K562 (cell line): ENCODE data around the gene SNPH. TPM values are rescaled to one million over a fixed set of nuclear protein-coding genes. Genes with fewer than 3 reads are reported as not detected.

Source experiments
- ATAC-seq: fragments of 200-7000 bp; cut with Tn5 transposase; 3 replicates; pipeline ENCODE4 v1.9.1; 2020; ENCODE audit warnings: moderate library complexity
- BruUV-seq: library from RNA; stranded (reverse); fragments of 400-500 nt; replicated peaks from 2 replicates; lab custom pipeline; 2021; lab: Mats Ljungman, UMichigan
- CTCF ChIA-PET: fragments of 300-600 bp; formaldehyde crosslinking; extraction: SDS; loops from one replicate; lab custom pipeline; 2021; ENCODE audit warnings: low intra/inter-chr PET ratio; lab: Yijun Ruan, JAX
- POLR2A ChIA-PET: fragments of 300-600, 350-650 bp; sonication (Branson Sonifier 250); formaldehyde crosslinking; extraction: SDS; loops from one replicate; lab custom pipeline; 2021; ENCODE audit warnings: antibody characterized with exemption, inconsistent platforms; lab: Yijun Ruan, JAX
- DNase-seq, 4 experiments: peaks; one replicate each; pipeline versions ENCODE4 v3.0.0 to v3.0.0-alpha.2; 2011 to 2018; ENCODE audit warnings: low spot score in 3 of 4, mixed read lengths in 3 of 4; ENCODE audit errors: extremely low read depth in 1 of 4
- FAIRE-seq: peaks from 2 replicates; lab custom pipeline; 2011; peaks lifted over from hg19 to GRCh38; lab: Jason Lieb, UNC
- H2AFZ ChIP-seq: 2 replicates; pipeline ENCODE4 v1.6.0; 2011; ENCODE audit warnings: low read depth, low read length, control low read depth, inconsistent platforms
- H3K27ac ChIP-seq: fragments of 200-600 bp; 3 replicates; pipeline ENCODE4 v1.8.0; 2011; ENCODE audit warnings: low read depth, mild to moderate bottlenecking, control low read depth, inconsistent platforms, low read length, moderate library complexity, mixed read lengths; ENCODE audit errors: extremely low read depth
- H3K27me3 ChIP-seq, 2 experiments: fragments of 300-600 bp in 1 of 2; 2 replicates in 1 of 2; 3 replicates in 1 of 2; pipeline versions ENCODE4 v1.6.0 to v1.8.0; 2011; ENCODE audit warnings: inconsistent platforms in 2 of 2, low read length in 2 of 2, mild to moderate bottlenecking in 1 of 2, mixed read lengths in 1 of 2, moderate library complexity in 1 of 2; ENCODE audit not compliant: control insufficient read depth in 2 of 2, insufficient read depth in 2 of 2
- H3K36me3 ChIP-seq: fragments of 300-600 bp; 3 replicates; pipeline ENCODE4 v1.8.0; 2011; ENCODE audit warnings: mild to moderate bottlenecking, low read length, inconsistent platforms; ENCODE audit not compliant: control insufficient read depth, insufficient read depth
- H3K4me1 ChIP-seq, 2 experiments: fragments of 200-600 bp in 1 of 2; replicated peaks in 1 of 2; 2 replicates in 1 of 2; 3 replicates in 1 of 2; pipeline versions ENCODE4 v1.5.1 to v1.8.0; 2011; ENCODE audit warnings: inconsistent platforms in 2 of 2, low read length in 2 of 2, mild to moderate bottlenecking in 1 of 2, mixed read lengths in 1 of 2, moderate library complexity in 1 of 2; ENCODE audit not compliant: control insufficient read depth in 2 of 2, insufficient read depth in 2 of 2
- H3K4me2 ChIP-seq: 2 replicates; pipeline ENCODE4 v1.6.1; 2011; ENCODE audit warnings: low read length, control low read depth, inconsistent platforms, mixed read lengths; ENCODE audit not compliant: insufficient read depth
- H3K4me3 ChIP-seq: fragments of 200-600 bp; sonication (generic), shearing (Covaris generic); 2 replicates; pipeline ENCODE4 v1.5.1; 2016; ENCODE audit warnings: control low read depth, inconsistent platforms
- H3K79me2 ChIP-seq: fragments of 200-600 bp; 3 replicates; pipeline ENCODE4 v1.8.0; 2011; ENCODE audit warnings: low read length, inconsistent platforms; ENCODE audit not compliant: control insufficient read depth, insufficient read depth
- H3K9ac ChIP-seq, 2 experiments: 2 replicates each; pipeline versions ENCODE4 v1.6.0 to v1.6.1; 2011; ENCODE audit warnings: low read depth in 2 of 2, low read length in 2 of 2, control low read depth in 1 of 2, inconsistent platforms in 1 of 2, mild to moderate bottlenecking in 1 of 2, mixed read lengths in 1 of 2; ENCODE audit not compliant: insufficient read depth in 1 of 2
- H3K9me1 ChIP-seq: one replicate; pipeline ENCODE4 v1.6.0; 2011; ENCODE audit warnings: inconsistent platforms, mild to moderate bottlenecking, low read length, moderate library complexity; ENCODE audit not compliant: control insufficient read depth, insufficient read depth
- H3K9me3 ChIP-seq: replicated peaks from 2 replicates; pipeline ENCODE4 v1.5.1; 2011; ENCODE audit warnings: low read depth, low read length, inconsistent platforms; ENCODE audit not compliant: control insufficient read depth, insufficient read depth
- H4K20me1 ChIP-seq: replicated peaks from 2 replicates; pipeline ENCODE4 v1.6.1; 2011; ENCODE audit warnings: low read length, inconsistent platforms, mixed read lengths; ENCODE audit not compliant: control insufficient read depth, insufficient read depth
- ATF7 ChIP-seq: fragments of 450-650 bp; IDR thresholded peaks from 2 replicates; pipeline ENCODE4 v1.7.1; 2014; ENCODE audit warnings: mild to moderate bottlenecking, moderate library complexity
- ETS2 ChIP-seq: IDR thresholded peaks from 2 replicates; pipeline ENCODE4 v1.6.1; 2016; ENCODE audit warnings: borderline replicate concordance, missing genetic modification characterization, mild to moderate bottlenecking, moderate library complexity, missing compliant biosample characterization; ENCODE audit not compliant: poor library complexity, severe bottlenecking
- FOXA3 ChIP-seq, 2 experiments: fragments of 450-650 bp in 1 of 2; sonication (generic) in 1 of 2; formaldehyde crosslinking; IDR thresholded peaks in 1 of 2; conservative IDR thresholded peaks in 1 of 2; 2 replicates each; pipeline versions ENCODE4 v1.4.0 to v1.8.0; 2020 to 2022; ENCODE audit warnings: mild to moderate bottlenecking in 2 of 2, missing genetic modification reagents in 1 of 2
- HDAC8 ChIP-seq: fragments of 450-650 bp; IDR thresholded peaks from 2 replicates; pipeline ENCODE4 v1.6.1; 2016; ENCODE audit warnings: mild to moderate bottlenecking, missing genetic modification characterization, moderate library complexity, missing compliant biosample characterization
- KLF16 ChIP-seq: IDR thresholded peaks from 2 replicates; pipeline ENCODE4 v1.6.1; 2016; ENCODE audit warnings: antibody characterized with exemption
- MTA2 ChIP-seq: fragments of 450-650 bp; IDR thresholded peaks from 2 replicates; pipeline ENCODE4 v1.6.1; 2016; ENCODE audit warnings: low read depth
- MXI1 ChIP-seq: IDR thresholded peaks from 2 replicates; pipeline ENCODE4 v1.6.1; 2011; ENCODE audit warnings: low read depth, mild to moderate bottlenecking, improper control_type of control experiment, low read length
- NRF1 ChIP-seq, 2 experiments: fragments of 450-650 bp; IDR thresholded peaks in 1 of 2; conservative IDR thresholded peaks in 1 of 2; 2 replicates each; pipeline ENCODE4 v1.6.1; 2014; ENCODE audit warnings: mild to moderate bottlenecking in 2 of 2
- SMARCE1 ChIP-seq: fragments of 450-650 bp; IDR thresholded peaks from 2 replicates; pipeline ENCODE4 v1.7.1; 2016; ENCODE audit warnings: mild to moderate bottlenecking
- ZNF134 ChIP-seq: fragments of 250-450 bp; sonication (Bioruptor Pico); conservative IDR thresholded peaks from 2 replicates; pipeline ENCODE4 v1.4.0; 2020
- ZNF311 ChIP-seq: fragments of 250-450 bp; sonication (Bioruptor Pico); IDR thresholded peaks from 2 replicates; pipeline ENCODE4 v1.4.0; 2020; ENCODE audit warnings: mild to moderate bottlenecking, moderate library complexity
- ZNF584 ChIP-seq: fragments of 200-800 bp; sonication (Bioruptor generic); IDR thresholded peaks from 2 replicates; pipeline ENCODE4 v1.6.1; 2016; ENCODE audit warnings: low read depth, mild to moderate bottlenecking, missing genetic modification characterization, missing compliant biosample characterization
- ZNF668 ChIP-seq: fragments of 250-450 bp; sonication (Bioruptor Pico); IDR thresholded peaks from 2 replicates; pipeline ENCODE4 v1.8.0; 2022; ENCODE audit warnings: mild to moderate bottlenecking, inconsistent platforms
- ZSCAN32 ChIP-seq: fragments of 450-650 bp; formaldehyde crosslinking; IDR thresholded peaks from 2 replicates; pipeline ENCODE4 v1.4.0; 2020; ENCODE audit warnings: mild to moderate bottlenecking, moderate library complexity
- WGBS: fragments of 100-300 bp; shearing (Covaris generic); methylation state at CpG from one replicate; pipeline ENCODE4 v1.1.6; 2016; ENCODE audit warnings: low coverage, mixed read lengths; ENCODE audit not compliant: insufficient coverage; ENCODE audit errors: missing lambda C conversion rate; 5-methylcytosine and 5-hydroxymethylcytosine counted together
- in situ Hi-C: fragments of 300-500 bp; cut with MboI; formaldehyde crosslinking; loops from 4 replicates; pipeline ENCODE4 v1.15.0; 2018; ENCODE audit warnings: inconsistent platforms, mixed read lengths
- intact Hi-C: fragments of 100-400 bp; cut with micrococcal nuclease; formaldehyde crosslinking; loops from 2 replicates; pipeline ENCODE4 v1.14.2; 2022
- polyA plus RNA-seq, 8 experiments: library from polyadenylated mRNA; depleted of rRNA in 4 of 8; stranded (reverse) in 5 of 8; unstranded in 3 of 8; fragments of >200 nt; fragmentation: Nextera tagmentation in 2 of 8; fragmentation: Illumina TruSeq in 1 of 8; extraction: Ambion mirVana in 2 of 8; extraction: Trizol in 1 of 8; gene quantifications; 2 replicates each; pipeline versions ENCODE4 v1.2.1 to v1.2.3, GENCODE V29; 2011 to 2014; ENCODE audit warnings: inconsistent platforms in 1 of 8, missing spikeins in 1 of 8
- total RNA-seq, 7 experiments: library from RNA; depleted of rRNA in 6 of 7; stranded (reverse); fragments of >200 nt in 6 of 7; fragmentation: Illumina TruSeq in 2 of 7; extraction: Trizol in 2 of 7; gene quantifications; 2 replicates each; pipeline versions ENCODE4 v1.2.1 to v1.2.3, GENCODE V29; 2011 to 2021; ENCODE audit warnings: low replicate concordance in 1 of 7
- TF ChIP-seq, protein P1 (sequence below), 2 experiments: fragments of 450-650 bp; conservative IDR thresholded peaks; 2 replicates each; pipeline ENCODE4 v1.6.1; 2017; ENCODE audit warnings: mild to moderate bottlenecking in 2 of 2, moderate library complexity in 2 of 2
- TF ChIP-seq, protein P2 (sequence below): fragments of 250-450 bp; sonication (Bioruptor Pico); IDR thresholded peaks from 2 replicates; pipeline ENCODE4 v1.5.0; 2021
- TF ChIP-seq, protein P3 (sequence below): fragments of 250-450 bp; sonication (Bioruptor Pico); IDR thresholded peaks from 2 replicates; pipeline ENCODE4 v1.8.0; 2022; ENCODE audit warnings: moderate library complexity, mild to moderate bottlenecking, inconsistent platforms

The SNPH gene
- total and polyA plus RNA-seq, 9 of the 15 experiments (the other 6 are each of a cell fraction or from before 2014, with no cell fraction given) = 0.03 to 4.2 (median 1.4) TPM

DNA sequence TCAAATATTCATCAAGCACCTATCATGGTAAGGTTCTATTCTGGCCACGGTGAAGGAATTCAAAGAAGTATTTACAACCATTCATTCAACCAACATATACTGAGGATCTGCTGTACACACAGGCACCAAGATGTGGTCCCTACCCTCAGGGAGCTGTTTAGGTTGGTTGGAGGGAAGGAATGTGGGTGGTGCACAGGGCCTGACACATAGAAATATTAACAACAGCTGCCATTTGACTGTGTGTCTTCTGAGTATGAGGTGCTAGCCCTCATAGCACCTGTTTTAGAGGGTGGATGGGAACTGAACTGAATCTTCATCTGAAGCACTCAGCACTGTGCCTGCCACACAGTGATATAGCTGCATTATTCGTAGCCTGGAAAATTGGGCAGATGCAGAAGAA lies 7.3 kb downstream of the SNPH start:
- H3K79me2 ChIP-seq = peaks cover 3% of the 10 kb centered on the region; the same call in 1 of the 3 replicates
- ATAC-seq (no peak), FAIRE-seq (no peak), DNase-seq (no peak)
- peaks cover 7 to 24% of the 10 kb centered on the region in 2 experiments; a peak in 3 of 5 replicates for H3K4me1 ChIP-seq
- no TSS peak for BruUV-seq
- no peak overlapping the region for H2AFZ ChIP-seq
- POLR2A ChIA-PET = interaction anchor here (0.6 kb wide), 1 partner anchor 150 kb away, joined by 3 read pairs; no protein-coding TSS in a partner anchor
- intact Hi-C loops (no loop called here), in situ Hi-C loops (no loop called here)
- no peak overlapping the region for H3K9ac ChIP-seq
- no peaks in the 10 kb centered on the region for H3K9me1 ChIP-seq
- H3K27ac ChIP-seq = no peak overlapping the region
- H3K27me3 ChIP-seq = no peaks in the 10 kb centered on the region; a peak in 1 of 5 replicates
- H3K4me2 ChIP-seq = no peak overlapping the region
- CTCF ChIA-PET = no interaction called here
- no peaks in the 10 kb centered on the region for H4K20me1 ChIP-seq
- H3K36me3 ChIP-seq = no peaks in the 10 kb centered on the region; the same call in 2 of the 3 replicates
- WGBS = 33% methylated on average over 2 of the region's 2 CpGs
- no peak for TF ChIP-seq ETS2 (tag)
- no peak for TF ChIP-seq SMARCE1
- TF ChIP-seq ZNF311 = no peak
- TF ChIP-seq ZNF584 (CRISPR knock-in tag) = no peak
- TF ChIP-seq HDAC8 (tag) = no peak
- TF ChIP-seq, protein P1, sequence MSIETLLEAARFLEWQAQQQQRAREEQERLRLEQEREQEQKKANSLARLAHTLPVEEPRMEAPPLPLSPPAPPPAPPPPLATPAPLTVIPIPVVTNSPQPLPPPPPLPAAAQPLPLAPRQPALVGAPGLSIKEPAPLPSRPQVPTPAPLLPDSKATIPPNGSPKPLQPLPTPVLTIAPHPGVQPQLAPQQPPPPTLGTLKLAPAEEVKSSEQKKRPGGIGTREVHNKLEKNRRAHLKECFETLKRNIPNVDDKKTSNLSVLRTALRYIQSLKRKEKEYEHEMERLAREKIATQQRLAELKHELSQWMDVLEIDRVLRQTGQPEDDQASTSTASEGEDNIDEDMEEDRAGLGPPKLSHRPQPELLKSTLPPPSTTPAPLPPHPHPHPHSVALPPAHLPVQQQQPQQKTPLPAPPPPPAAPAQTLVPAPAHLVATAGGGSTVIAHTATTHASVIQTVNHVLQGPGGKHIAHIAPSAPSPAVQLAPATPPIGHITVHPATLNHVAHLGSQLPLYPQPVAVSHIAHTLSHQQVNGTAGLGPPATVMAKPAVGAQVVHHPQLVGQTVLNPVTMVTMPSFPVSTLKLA (conservative IDR thresholded peaks at IDR 0.05) = no peak
- no peak for TF ChIP-seq MXI1
- no peak for TF ChIP-seq KLF16
- TF ChIP-seq ZSCAN32 = no peak
- no peak for TF ChIP-seq ATF7
- TF ChIP-seq FOXA3 (CRISPR knock-in tag; conservative IDR thresholded peaks at IDR 0.05 in 1 of 2, IDR thresholded peaks at IDR 0.05 in 1 of 2) = no peak
- no peak for TF ChIP-seq ZNF134 (CRISPR knock-in tag)
- no peak for TF ChIP-seq NRF1 (conservative IDR thresholded peaks at IDR 0.05 in 1 of 2, IDR thresholded peaks at IDR 0.05 in 1 of 2)
- TF ChIP-seq ZNF668 (CRISPR knock-in tag) = no peak
- TF ChIP-seq MTA2 = no peak
- TF ChIP-seq, protein P2, sequence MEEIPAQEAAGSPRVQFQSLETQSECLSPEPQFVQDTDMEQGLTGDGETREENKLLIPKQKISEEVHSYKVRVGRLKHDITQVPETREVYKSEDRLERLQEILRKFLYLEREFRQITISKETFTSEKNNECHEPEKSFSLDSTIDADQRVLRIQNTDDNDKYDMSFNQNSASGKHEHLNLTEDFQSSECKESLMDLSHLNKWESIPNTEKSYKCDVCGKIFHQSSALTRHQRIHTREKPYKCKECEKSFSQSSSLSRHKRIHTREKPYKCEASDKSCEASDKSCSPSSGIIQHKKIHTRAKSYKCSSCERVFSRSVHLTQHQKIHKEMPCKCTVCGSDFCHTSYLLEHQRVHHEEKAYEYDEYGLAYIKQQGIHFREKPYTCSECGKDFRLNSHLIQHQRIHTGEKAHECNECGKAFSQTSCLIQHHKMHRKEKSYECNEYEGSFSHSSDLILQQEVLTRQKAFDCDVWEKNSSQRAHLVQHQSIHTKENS (CRISPR knock-in tag) = no peak
- TF ChIP-seq, protein P3, sequence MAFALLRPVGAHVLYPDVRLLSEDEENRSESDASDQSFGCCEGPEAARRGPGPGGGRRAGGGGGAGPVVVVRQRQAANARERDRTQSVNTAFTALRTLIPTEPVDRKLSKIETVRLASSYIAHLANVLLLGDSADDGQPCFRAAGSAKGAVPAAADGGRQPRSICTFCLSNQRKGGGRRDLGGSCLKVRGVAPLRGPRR = no peak
- no peaks in the 10 kb centered on the region for H3K9me3 ChIP-seq
- no peak overlapping the region for H3K4me3 ChIP-seq
